GM12874 (cell line): ENCODE results near the gene WWC2.

ENCODE experiments used
- CTCF ChIP-seq: IDR thresholded peaks from 2 replicates; pipeline ENCODE4 v1.5.1; 2011; ENCODE audit warnings: low read depth, mild to moderate bottlenecking, control low read depth, low read length, moderate library complexity; ENCODE audit not compliant: insufficient read depth

The WWC2 gene

DNA sequence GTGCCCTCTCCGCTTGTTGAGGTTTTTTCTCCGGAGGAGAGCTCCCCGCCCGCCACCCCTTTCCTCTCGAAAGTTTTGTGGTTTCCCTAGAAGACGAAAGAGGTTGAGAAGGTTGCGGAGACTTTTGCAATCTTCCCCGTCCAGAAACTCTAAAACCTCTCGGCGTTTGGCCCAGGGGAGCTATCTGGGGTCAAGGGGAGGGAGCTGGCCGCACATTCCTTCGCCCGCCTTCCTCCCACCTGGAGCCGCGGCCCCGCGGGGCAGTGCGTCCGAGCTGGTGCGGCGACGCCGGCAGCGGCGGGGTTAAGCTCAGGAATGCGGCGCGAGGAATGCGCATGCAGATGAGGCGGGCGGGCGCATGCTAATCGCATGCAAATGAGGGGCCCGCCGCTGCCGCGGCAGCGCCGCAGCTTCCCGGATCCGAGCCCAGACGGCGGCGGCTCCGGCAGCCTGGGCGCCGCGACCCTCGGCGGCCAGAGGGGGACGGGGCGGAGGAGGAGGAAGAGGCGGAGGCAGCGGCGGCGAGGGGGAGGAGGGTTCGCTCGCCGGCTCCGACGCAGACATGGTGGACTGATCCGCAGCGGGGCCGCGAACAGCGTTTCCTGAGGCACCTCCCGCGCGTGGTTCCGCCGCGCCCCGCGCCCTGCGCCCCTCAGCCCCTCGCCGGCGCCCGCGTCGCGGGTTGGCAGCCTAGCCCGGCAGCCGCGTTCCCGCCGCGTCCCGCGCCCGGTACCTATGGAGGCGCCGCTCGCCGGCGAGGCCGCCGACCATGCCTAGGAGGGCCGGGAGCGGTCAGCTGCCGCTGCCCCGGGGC lies at the start of gene WWC2:
Gene WWC2, plus strand, starts transcription at position 535 of the 814 bp plus-strand sequence. Its CDS starts 235 bp downstream, at position 770.
- no peak for TF ChIP-seq CTCF

GRCh38 chr4:183053681-183054080 lies 45.4 kb upstream of the WWC2 start:
- no peak for TF ChIP-seq CTCF

DNA sequence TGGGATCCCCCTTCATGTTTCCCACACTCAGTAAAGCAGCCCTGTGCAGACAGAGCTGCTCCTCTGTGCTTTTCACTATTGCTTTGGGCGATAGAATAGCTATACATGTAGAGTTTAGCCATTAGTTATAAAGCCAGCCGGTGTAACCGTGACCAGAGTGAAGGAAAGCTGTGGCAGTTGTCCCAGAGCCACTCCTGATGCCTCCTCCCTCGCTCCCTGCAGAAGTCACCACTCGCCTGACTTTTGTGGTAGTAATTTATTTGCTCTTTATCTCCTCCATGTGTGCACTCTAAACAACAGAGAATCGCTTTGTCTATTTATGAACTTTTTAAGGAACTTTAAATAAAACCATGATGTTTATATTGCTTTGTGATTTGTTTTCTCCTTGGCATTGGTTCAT lies 41.8 kb upstream of the WWC2 start:
- TF ChIP-seq CTCF: no peak

DNA sequence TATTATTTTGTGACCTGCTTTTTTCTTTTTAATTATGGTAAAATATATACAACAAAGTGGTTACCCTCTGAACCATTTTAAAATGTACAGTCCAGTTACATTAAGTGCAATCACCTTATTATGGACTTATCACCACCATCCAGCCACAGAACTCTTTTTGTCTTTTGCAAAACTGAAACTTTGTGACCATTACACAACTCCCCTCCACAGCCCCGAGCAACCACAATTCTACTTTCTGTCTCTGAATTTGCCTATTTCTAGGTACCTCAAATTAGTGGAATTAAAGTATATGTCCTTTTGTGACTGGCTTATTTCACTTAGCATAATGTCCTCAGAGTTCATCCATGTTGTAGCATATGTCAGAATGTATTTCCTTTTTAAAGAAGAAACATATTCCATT lies 39.3 kb upstream of the WWC2 start:
- no peak for TF ChIP-seq CTCF

- TF ChIP-seq CTCF: no peak
Measured at GRCh38 chr4:183068502-183068901, 30.6 kb upstream of the WWC2 start.

DNA sequence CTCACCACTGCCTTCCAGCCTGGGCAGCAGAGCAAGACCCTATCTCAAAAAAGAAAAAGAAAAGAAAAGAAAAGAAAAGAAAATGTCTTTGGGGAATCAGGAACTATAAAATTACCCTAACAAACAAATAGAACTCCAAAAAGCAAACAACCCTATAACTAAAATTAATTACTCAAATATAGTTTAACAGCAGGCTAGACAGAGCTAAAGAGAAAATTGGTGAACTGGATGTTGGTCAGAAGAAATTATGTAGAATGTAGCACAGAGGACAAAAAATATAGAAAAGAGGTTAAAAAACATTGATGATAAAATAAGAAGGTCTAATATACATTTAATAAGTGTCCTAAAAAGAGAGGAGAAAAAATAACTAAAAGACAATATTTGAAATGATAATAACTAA lies 27.8 kb upstream of the WWC2 start:
- TF ChIP-seq CTCF: no peak

GRCh38 chr4:183072176-183072575 lies 26.9 kb upstream of the WWC2 start:
- TF ChIP-seq CTCF: no peak
